ENCODE data around the gene SFXN4. TPM values are rescaled to one million over a fixed set of nuclear protein-coding genes. Genes with fewer than 3 reads are reported as not detected.

The SFXN4 gene
- total RNA-seq, 2 donors from 2014 or later: 18.3 to 23.2 TPM

GRCh38 chr10:119167041-119167440 is 1.5 kb upstream of the SFXN4 start:
- H3K9me3 Mint-ChIP-seq: no peaks in the 10 kb centered on the region
- no peak overlapping the region for H3K4me3 Mint-ChIP-seq
- H3K27ac Mint-ChIP-seq: peak overlapping the region; percentile 23
- Histone ChIP-seq H3K36me3 (ENCODE audit: control insufficient read depth, insufficient read depth, low read length) (peaks cover 42% of the 10 kb centered on the region), H3K27ac (ENCODE audit: low read depth, low read length) (peak overlapping the region; percentile 2), H3K9ac (ENCODE audit: extremely low read depth, low read length, poor library complexity, severe bottlenecking) (no peak overlapping the region), H3K27me3 (ENCODE audit: control insufficient read depth, insufficient read depth, low read length, poor library complexity, severe bottlenecking) (no peaks in the 10 kb centered on the region), H3K9me3 (ENCODE audit: control insufficient read depth, low read length) (no peaks in the 10 kb centered on the region), H3K4me1 (ENCODE audit: control insufficient read depth, insufficient read depth, low read length) (peaks cover 4% of the 10 kb centered on the region), H3K4me3 (ENCODE audit: low read length) (no peak overlapping the region)
- no peak for DNase-seq
- peaks cover 41% of the 10 kb centered on the region for H3K36me3 Mint-ChIP-seq (ENCODE audit: low read depth)
- H3K4me1 Mint-ChIP-seq: peaks cover 10% of the 10 kb centered on the region
- TF ChIP-seq CTCF (conservative IDR thresholded peaks at IDR 0.05): no peak
- WGBS, 2 experiments (ENCODE audit: insufficient coverage in 1 of 2, insufficient read length in 1 of 2): 77 to 78% methylated on average over 6 to 8 of the region's 8 CpGs
- H3K27me3 Mint-ChIP-seq (ENCODE audit: insufficient read depth): no peaks in the 10 kb centered on the region

GRCh38 chr10:119166564-119166963 is 1.1 kb upstream of the SFXN4 start:
- H3K9me3 Mint-ChIP-seq: no peaks in the 10 kb centered on the region
- peaks cover 10% of the 10 kb centered on the region for H3K4me1 Mint-ChIP-seq
- no peaks in the 10 kb centered on the region for H3K9me3 ChIP-seq (ENCODE audit: control insufficient read depth, low read length)
- 72 to 78% methylated on average over 8 of the region's 8 CpGs for WGBS, 2 experiments (ENCODE audit: insufficient coverage in 1 of 2, insufficient read length in 1 of 2)
- H3K4me3 ChIP-seq (ENCODE audit: low read length): no peak overlapping the region
- no peak overlapping the region for H3K9ac ChIP-seq (ENCODE audit: extremely low read depth, low read length, poor library complexity, severe bottlenecking)
- no peak for DNase-seq
- H3K4me3 Mint-ChIP-seq: peak overlapping the region; percentile 76
- peak overlapping the region; percentile 23 for H3K27ac Mint-ChIP-seq
- peaks cover 38% of the 10 kb centered on the region for H3K36me3 ChIP-seq (ENCODE audit: control insufficient read depth, insufficient read depth, low read length)
- no peaks in the 10 kb centered on the region for H3K27me3 Mint-ChIP-seq (ENCODE audit: insufficient read depth)
- peaks cover 38% of the 10 kb centered on the region for H3K36me3 Mint-ChIP-seq (ENCODE audit: low read depth)
- peaks cover 4% of the 10 kb centered on the region for H3K4me1 ChIP-seq (ENCODE audit: control insufficient read depth, insufficient read depth, low read length)
- no peaks in the 10 kb centered on the region for H3K27me3 ChIP-seq (ENCODE audit: control insufficient read depth, insufficient read depth, low read length, poor library complexity, severe bottlenecking)
- H3K27ac ChIP-seq (ENCODE audit: low read depth, low read length): peak overlapping the region; percentile 38
- TF ChIP-seq CTCF (conservative IDR thresholded peaks at IDR 0.05): no peak

- peak overlapping the region; percentile 23 for H3K27ac Mint-ChIP-seq
- H3K9me3 Mint-ChIP-seq: no peaks in the 10 kb centered on the region
Observed at GRCh38 chr10:119166118-119166500, 595 bp upstream of the SFXN4 start.

More at GRCh38 chr10:119166118-119166500, 595 bp upstream of the SFXN4 start:
- Mint-ChIP-seq H3K4me3 (peak overlapping the region; percentile 76), H3K36me3 (ENCODE audit: low read depth) (peaks cover 33% of the 10 kb centered on the region), H3K4me1 (peaks cover 10% of the 10 kb centered on the region), H3K27me3 (ENCODE audit: insufficient read depth) (no peaks in the 10 kb centered on the region)
- no peak for DNase-seq
- no peak for TF ChIP-seq CTCF (conservative IDR thresholded peaks at IDR 0.05)
- Histone ChIP-seq H3K36me3 (ENCODE audit: control insufficient read depth, insufficient read depth, low read length) (peaks cover 33% of the 10 kb centered on the region), H3K4me3 (ENCODE audit: low read length) (peak overlapping the region; percentile 78), H3K27ac (ENCODE audit: low read depth, low read length) (no peak overlapping the region), H3K4me1 (ENCODE audit: control insufficient read depth, insufficient read depth, low read length) (peaks cover 4% of the 10 kb centered on the region), H3K9me3 (ENCODE audit: control insufficient read depth, low read length) (no peaks in the 10 kb centered on the region), H3K27me3 (ENCODE audit: control insufficient read depth, insufficient read depth, low read length, poor library complexity, severe bottlenecking) (no peaks in the 10 kb centered on the region), H3K9ac (ENCODE audit: extremely low read depth, low read length, poor library complexity, severe bottlenecking) (peak overlapping the region; percentile 41)
- 83 to 87% methylated on average over 7 of the region's 7 CpGs for WGBS, 2 experiments (ENCODE audit: insufficient coverage in 1 of 2, insufficient read length in 1 of 2)

Data from endodermal cell (in vitro differentiated cells).